Coronary artery (tissue), 2 donors: ENCODE measurements around the gene B3GNT3.

Experiments used
- DNase-seq: peaks from one replicate; pipeline ENCODE4 v3.0.0-alpha.2; 2017; ENCODE audit warnings: low spot score
- H3K27ac ChIP-seq, 2 donors: fragments of 200-600 bp; sonication (generic); one replicate each; pipeline ENCODE4 v1.5.1; 2016 to 2019
- H3K4me3 ChIP-seq: fragments of 200-600 bp; sonication (generic); 2 replicates; pipeline ENCODE4 v1.5.1; 2016; ENCODE audit warnings: mild to moderate bottlenecking, moderate library complexity
- TF ChIP-seq, protein P1 (sequence below): fragments of 200-600 bp; sonication (generic); IDR thresholded peaks from one replicate; pipeline ENCODE4 v1.5.1; 2019; ENCODE audit warnings: antibody characterized with exemption

The B3GNT3 gene

DNA sequence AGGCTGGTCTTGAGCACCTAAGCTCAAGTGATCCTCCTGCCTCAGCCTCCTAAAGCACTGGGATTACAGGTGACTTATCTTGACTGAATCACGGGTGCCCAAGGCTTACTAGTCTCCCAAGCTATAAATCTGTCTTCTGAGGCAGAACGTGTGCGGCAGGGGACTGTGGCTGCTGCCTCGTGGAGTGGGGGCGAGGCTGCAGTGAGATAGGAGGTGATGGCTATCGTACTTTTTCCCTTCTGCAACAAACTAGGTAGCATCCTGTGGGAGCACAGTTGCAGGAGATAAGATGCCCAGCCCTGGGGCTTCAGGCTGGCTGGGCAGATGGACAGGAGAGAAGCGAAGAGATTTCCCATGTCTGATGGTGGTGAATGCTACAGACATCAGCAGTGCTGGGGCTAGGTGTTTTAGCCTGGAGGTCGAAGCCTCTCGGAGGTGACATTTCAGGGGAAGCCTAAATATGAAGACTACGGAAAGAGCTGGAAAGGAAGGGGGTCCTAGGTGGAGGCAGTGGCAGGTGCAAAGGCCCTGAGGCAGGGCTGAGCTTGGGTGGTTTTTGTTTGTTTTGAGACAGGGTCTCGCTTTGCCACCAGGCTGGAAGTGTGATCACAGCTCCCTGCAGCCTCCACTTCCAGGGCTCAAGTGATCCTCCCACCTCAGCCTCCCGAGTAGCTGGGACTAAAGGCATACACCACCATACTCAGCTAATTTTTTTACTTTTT is 7.4 kb downstream of the B3GNT3 start:
- no peak for DNase-seq
- Histone ChIP-seq H3K4me3 (no peak overlapping the region), H3K27ac (no peak overlapping the region)
- TF ChIP-seq, protein P1, sequence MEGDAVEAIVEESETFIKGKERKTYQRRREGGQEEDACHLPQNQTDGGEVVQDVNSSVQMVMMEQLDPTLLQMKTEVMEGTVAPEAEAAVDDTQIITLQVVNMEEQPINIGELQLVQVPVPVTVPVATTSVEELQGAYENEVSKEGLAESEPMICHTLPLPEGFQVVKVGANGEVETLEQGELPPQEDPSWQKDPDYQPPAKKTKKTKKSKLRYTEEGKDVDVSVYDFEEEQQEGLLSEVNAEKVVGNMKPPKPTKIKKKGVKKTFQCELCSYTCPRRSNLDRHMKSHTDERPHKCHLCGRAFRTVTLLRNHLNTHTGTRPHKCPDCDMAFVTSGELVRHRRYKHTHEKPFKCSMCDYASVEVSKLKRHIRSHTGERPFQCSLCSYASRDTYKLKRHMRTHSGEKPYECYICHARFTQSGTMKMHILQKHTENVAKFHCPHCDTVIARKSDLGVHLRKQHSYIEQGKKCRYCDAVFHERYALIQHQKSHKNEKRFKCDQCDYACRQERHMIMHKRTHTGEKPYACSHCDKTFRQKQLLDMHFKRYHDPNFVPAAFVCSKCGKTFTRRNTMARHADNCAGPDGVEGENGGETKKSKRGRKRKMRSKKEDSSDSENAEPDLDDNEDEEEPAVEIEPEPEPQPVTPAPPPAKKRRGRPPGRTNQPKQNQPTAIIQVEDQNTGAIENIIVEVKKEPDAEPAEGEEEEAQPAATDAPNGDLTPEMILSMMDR: no peak

DNA sequence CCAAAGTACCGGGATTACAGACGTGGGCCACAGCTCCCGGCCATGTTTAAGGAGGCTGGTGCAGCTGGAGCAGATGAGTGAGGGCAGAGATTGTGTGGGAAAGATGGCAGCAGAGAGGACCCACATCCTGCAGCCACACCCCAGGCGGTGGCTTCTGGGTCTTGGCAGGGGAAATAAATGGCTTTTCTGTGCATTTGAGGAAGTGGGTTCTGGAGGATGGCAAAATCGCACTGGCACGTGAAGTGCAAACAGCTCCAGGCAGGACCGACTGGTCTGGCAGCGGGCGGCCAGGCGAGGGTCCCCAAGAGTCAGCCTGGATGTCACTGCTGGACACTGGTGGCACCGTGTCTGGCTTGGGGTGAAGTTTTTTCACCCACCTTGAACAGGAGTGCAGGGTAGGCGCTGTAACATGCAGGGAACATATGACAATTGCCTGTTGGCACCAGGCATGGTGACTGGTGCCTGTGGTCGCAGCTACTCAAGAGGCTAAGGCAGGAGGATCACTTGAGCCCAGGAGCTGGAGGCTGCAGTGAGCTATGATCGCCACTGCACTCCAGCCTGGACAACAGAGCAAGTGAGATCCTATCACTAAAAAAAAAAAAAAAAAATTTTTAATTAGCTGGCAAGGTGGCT is 8.4 kb downstream of the B3GNT3 start:
- DNase-seq: no peak
- TF ChIP-seq, protein P1: no peak
- Histone ChIP-seq H3K27ac (no peak overlapping the region), H3K4me3 (no peak overlapping the region)

DNA sequence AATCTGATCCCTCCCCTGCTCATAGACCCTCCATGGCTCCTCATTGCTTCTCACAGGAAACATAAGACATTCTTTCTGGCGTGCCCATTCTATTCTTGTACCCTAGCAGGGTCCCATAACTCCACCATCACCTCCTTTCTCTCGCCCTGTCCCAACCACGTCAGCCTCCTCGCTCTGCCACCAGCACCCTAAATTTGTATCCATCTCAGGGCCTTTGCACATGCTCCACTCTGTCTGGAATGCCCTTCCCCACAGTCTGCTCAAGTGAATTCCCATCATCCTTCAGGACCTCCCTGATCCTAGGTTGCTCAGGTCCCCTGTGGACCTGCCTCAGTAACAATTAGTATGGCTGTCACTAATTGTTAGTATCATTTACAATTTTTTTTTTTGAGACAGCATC is 10.5 kb downstream of the B3GNT3 start:
- no peak for DNase-seq
- no peak overlapping the region for H3K27ac ChIP-seq
- H3K4me3 ChIP-seq: no peak overlapping the region
- TF ChIP-seq, protein P1: no peak

DNA sequence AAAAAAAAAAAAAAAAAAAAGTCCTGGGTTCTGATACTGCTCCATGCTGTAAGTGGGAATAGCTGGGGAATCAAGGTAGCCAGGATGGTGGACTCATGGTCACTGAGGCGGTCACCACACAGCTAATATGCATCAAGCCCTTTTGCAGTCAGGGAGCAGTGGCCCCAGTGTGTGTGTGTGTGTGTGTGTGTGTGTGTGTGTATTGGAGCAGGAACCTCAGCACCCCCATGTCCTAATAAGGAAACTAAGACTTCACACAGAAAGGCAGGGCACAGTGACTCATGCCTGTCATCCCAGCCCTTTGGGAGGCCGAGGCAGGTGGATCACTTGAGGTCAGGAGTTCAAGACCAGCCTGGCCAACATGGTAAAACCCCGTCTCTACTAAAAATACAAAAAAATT is 12.0 kb downstream of the B3GNT3 start:
- TF ChIP-seq, protein P1: no peak
- Histone ChIP-seq H3K27ac (no peak overlapping the region), H3K4me3 (no peak overlapping the region)
- no peak for DNase-seq

DNA sequence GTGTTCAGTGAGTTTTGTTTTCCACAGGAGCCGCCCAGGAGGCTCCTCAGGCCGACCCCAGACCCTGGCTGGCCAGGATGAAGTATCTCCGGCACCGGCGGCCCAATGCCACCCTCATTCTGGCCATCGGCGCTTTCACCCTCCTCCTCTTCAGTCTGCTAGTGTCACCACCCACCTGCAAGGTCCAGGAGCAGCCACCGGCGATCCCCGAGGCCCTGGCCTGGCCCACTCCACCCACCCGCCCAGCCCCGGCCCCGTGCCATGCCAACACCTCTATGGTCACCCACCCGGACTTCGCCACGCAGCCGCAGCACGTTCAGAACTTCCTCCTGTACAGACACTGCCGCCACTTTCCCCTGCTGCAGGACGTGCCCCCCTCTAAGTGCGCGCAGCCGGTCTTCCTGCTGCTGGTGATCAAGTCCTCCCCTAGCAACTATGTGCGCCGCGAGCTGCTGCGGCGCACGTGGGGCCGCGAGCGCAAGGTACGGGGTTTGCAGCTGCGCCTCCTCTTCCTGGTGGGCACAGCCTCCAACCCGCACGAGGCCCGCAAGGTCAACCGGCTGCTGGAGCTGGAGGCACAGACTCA is 12.9 kb downstream of the B3GNT3 start:
- Histone ChIP-seq H3K4me3 (no peak overlapping the region), H3K27ac (no peak overlapping the region)
- DNase-seq: no peak
- TF ChIP-seq, protein P1: no peak

DNA sequence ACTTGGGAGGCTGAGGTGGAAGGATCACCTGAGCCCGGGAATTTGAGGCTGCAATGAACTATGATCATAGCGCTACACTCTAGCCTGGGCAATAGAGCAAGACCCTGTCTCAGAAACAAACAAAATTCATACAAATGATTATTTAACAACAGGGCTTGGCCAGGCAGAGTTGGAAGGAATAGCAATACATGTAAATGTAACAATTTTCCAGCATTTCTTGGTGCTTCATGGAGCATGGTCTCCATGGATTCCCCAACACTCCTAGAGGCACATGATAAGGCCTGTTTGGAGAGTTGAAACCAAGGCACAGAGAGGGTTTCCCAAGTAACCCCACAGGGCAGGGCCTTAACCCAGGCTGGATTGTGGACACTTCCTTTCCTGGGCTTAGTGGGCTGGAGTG is 16.2 kb downstream of the B3GNT3 start:
- DNase-seq: no peak
- TF ChIP-seq, protein P1: no peak
- H3K4me3 ChIP-seq: no peak overlapping the region
- H3K27ac ChIP-seq: no peak overlapping the region

DNA sequence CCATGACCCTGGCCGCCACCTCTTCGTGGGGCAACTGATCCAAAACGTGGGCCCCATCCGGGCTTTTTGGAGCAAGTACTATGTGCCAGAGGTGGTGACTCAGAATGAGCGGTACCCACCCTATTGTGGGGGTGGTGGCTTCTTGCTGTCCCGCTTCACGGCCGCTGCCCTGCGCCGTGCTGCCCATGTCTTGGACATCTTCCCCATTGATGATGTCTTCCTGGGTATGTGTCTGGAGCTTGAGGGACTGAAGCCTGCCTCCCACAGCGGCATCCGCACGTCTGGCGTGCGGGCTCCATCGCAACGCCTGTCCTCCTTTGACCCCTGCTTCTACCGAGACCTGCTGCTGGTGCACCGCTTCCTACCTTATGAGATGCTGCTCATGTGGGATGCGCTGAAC is 16.7 kb downstream of the B3GNT3 start:
- H3K4me3 ChIP-seq: no peak overlapping the region
- TF ChIP-seq, protein P1: no peak
- H3K27ac ChIP-seq: no peak overlapping the region
- DNase-seq: no peak
